GM12878 (cell line): ENCODE measurements around the gene KLHDC9.

Experiments
- HDAC2 ChIP-seq: fragments of 200-600 bp; sonication (generic); IDR thresholded peaks from 2 replicates; pipeline ENCODE4 v1.6.1; 2017
- SIX5 ChIP-seq: IDR thresholded peaks from 2 replicates; pipeline ENCODE4 v1.6.1; 2011; ENCODE audit warnings: mild to moderate bottlenecking, low read depth, low read length, moderate library complexity; ENCODE audit not compliant: severe bottlenecking
- USF1 ChIP-seq: IDR thresholded peaks from 2 replicates; pipeline ENCODE4 v1.6.1; 2011; ENCODE audit warnings: borderline replicate concordance, low read depth, mild to moderate bottlenecking, moderate library complexity, mixed read lengths, low read length; ENCODE audit not compliant: insufficient read depth; ENCODE audit errors: extremely low read length

- TF ChIP-seq HDAC2 (no peak), USF1 (no peak), SIX5 (no peak)
Observed at GRCh38 chr1:161072751-161073449, 25.3 kb upstream of the KLHDC9 start.
